ENCODE results near the gene FCHSD2. TPM values are rescaled to one million over a fixed set of nuclear protein-coding genes. Genes with fewer than 3 reads are reported as not detected.

The FCHSD2 gene
- total RNA-seq, 1 experiment from 2014 or later = 22.6 TPM

GRCh38 chr11:73158356-73159051 lies 16.4 kb upstream of the FCHSD2 start:
- H3K4me3 ChIP-seq = no peak overlapping the region
- ChIA-PET CTCF (interaction anchor here (0.5 to 2.0 kb wide), 4 partner anchors 11 to 232 kb away, joined by 3 to 6 read pairs (median 4); partner anchors contain the start of gene FCHSD2), POLR2A (ENCODE audit: unreplicated experiment) (interaction anchor here (0.5 kb wide), 1 partner anchor 260 kb away, joined by 3 read pairs; no protein-coding TSS in a partner anchor)
- H3K36me3 ChIP-seq (ENCODE audit: low read depth) = no peaks in the 10 kb centered on the region
- H3K4me2 ChIP-seq = no peak overlapping the region
- no peak overlapping the region for H2AFZ ChIP-seq
- no peaks in the 10 kb centered on the region for H3F3A ChIP-seq (ENCODE audit: insufficient read depth, low read depth)
- intact Hi-C loops (cut with micrococcal nuclease; ENCODE audit: unreplicated experiment) = no loop called here
- no peaks in the 10 kb centered on the region for H3K9me2 ChIP-seq (ENCODE audit: insufficient read depth)
- H3K4me1 ChIP-seq (replicated peaks; ENCODE audit: insufficient read depth) = peaks cover 12% of the 10 kb centered on the region
- BruUV-seq (replicated peaks) = no TSS peak
- no peaks in the 10 kb centered on the region for H3K9me3 ChIP-seq (ENCODE audit: insufficient read depth, low read depth)
- H3K27me3 ChIP-seq (ENCODE audit: insufficient read depth, low read depth) = no peaks in the 10 kb centered on the region
- TF ChIP-seq, protein P1, sequence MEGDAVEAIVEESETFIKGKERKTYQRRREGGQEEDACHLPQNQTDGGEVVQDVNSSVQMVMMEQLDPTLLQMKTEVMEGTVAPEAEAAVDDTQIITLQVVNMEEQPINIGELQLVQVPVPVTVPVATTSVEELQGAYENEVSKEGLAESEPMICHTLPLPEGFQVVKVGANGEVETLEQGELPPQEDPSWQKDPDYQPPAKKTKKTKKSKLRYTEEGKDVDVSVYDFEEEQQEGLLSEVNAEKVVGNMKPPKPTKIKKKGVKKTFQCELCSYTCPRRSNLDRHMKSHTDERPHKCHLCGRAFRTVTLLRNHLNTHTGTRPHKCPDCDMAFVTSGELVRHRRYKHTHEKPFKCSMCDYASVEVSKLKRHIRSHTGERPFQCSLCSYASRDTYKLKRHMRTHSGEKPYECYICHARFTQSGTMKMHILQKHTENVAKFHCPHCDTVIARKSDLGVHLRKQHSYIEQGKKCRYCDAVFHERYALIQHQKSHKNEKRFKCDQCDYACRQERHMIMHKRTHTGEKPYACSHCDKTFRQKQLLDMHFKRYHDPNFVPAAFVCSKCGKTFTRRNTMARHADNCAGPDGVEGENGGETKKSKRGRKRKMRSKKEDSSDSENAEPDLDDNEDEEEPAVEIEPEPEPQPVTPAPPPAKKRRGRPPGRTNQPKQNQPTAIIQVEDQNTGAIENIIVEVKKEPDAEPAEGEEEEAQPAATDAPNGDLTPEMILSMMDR (conservative IDR thresholded peaks at IDR 0.05) = no peak
- TF ChIP-seq EZH2 (IDR thresholded peaks at IDR 0.05; ENCODE audit: low read depth) = no peak
- H3K27ac ChIP-seq = no peak overlapping the region
- H4K20me1 ChIP-seq (ENCODE audit: insufficient read depth) = no peaks in the 10 kb centered on the region
- DNase-seq = no peak
- H3K79me2 ChIP-seq (ENCODE audit: low read depth) = no peaks in the 10 kb centered on the region

DNA sequence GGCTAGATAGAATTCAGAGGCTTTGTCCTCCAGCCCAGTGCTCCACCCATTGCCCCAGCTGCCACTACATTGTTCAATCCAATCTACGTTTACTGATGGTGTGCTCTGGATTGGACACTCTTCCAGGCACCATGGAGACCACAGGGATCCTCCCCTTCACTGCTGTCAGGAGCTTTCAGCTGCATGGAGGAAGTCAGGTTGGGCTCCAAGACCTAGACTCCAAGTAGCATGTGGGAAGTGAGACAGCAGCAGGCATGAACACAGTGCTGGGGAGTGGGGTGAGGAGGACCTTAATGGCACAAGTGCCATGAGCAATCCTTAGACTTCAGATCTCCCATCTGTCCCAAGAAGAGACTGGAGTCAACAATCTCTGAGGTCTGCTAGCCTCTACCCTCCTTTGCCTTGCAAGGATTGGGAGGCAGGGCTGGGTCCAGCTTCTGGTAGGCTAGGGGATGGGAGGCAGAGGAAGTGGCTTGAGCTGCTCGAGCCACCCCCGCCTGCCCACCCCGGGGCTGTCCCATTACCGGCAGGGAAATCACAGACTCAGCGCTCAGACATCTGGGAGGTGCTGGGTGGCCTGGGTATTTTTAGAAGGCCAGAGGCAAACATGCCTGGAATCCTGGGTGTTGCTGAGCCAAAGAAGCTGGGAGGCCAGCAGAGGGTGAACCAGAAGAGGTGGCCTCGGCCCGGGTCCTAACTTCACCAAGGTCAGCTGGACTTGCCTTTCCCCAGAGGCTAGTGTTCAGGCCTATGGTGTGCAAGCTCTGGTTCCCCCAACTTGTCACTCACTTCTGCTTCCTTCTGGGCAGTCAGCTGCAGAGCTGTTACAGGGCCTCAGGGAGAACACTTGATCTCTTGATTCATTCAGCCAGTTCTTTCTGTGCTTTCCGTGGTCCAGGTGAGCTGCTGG lies 15.2 kb upstream of the FCHSD2 start:
- no peaks in the 10 kb centered on the region for H4K20me1 ChIP-seq (ENCODE audit: insufficient read depth)
- no peak for TF ChIP-seq EZH2 (IDR thresholded peaks at IDR 0.05; ENCODE audit: low read depth)
- TF ChIP-seq, protein P1 (conservative IDR thresholded peaks at IDR 0.05) = no peak
- H3K79me2 ChIP-seq (ENCODE audit: low read depth) = no peaks in the 10 kb centered on the region
- no peak overlapping the region for H2AFZ ChIP-seq
- H3K9me2 ChIP-seq (ENCODE audit: insufficient read depth) = no peaks in the 10 kb centered on the region
- 0 out of 2 replicates have a peak, but pooled peaks cover 8% of the 10 kb centered on the region for H3F3A ChIP-seq (ENCODE audit: insufficient read depth, low read depth)
- intact Hi-C loops (cut with micrococcal nuclease; ENCODE audit: unreplicated experiment) = no loop called here
- H3K4me3 ChIP-seq = no peak overlapping the region
- POLR2A ChIA-PET (ENCODE audit: unreplicated experiment) = interaction anchor here (0.5 to 0.8 kb wide), 2 partner anchors 8 to 259 kb away, joined by 3 read pairs; no protein-coding TSS in a partner anchor
- H3K4me2 ChIP-seq = 0 out of 2 replicates have a peak overlapping the region, but pooled peaks have one; percentile 4
- no TSS peak for BruUV-seq (replicated peaks)
- no peak overlapping the region for H3K27ac ChIP-seq
- no peaks in the 10 kb centered on the region for H3K36me3 ChIP-seq (ENCODE audit: low read depth)
- CTCF ChIA-PET = interaction anchor here (0.5 to 2.0 kb wide), 6 partner anchors 12 to 240 kb away, joined by 3 to 6 read pairs (median 4); partner anchors contain the start of gene FCHSD2
- no peaks in the 10 kb centered on the region for H3K9me3 ChIP-seq (ENCODE audit: insufficient read depth, low read depth)
- peaks cover 23% of the 10 kb centered on the region for H3K4me1 ChIP-seq (replicated peaks; ENCODE audit: insufficient read depth)
- H3K27me3 ChIP-seq (ENCODE audit: insufficient read depth, low read depth) = no peaks in the 10 kb centered on the region
- DNase-seq = peak in 1 of 2 experiments; percentile 72

GRCh38 chr11:73156686-73157085 lies 14.6 kb upstream of the FCHSD2 start:
- BruUV-seq (replicated peaks) = no TSS peak
- Histone ChIP-seq H3K9me2 (ENCODE audit: insufficient read depth) (no peaks in the 10 kb centered on the region), H2AFZ (no peak overlapping the region), H3K79me2 (ENCODE audit: low read depth) (no peaks in the 10 kb centered on the region), H4K20me1 (ENCODE audit: insufficient read depth) (no peaks in the 10 kb centered on the region), H3K4me2 (no peak overlapping the region), H3K9me3 (ENCODE audit: insufficient read depth, low read depth) (no peaks in the 10 kb centered on the region), H3F3A (ENCODE audit: insufficient read depth, low read depth) (0 out of 2 replicates have a peak, but pooled peaks cover 8% of the 10 kb centered on the region), H3K36me3 (ENCODE audit: low read depth) (no peaks in the 10 kb centered on the region), H3K4me3 (no peak overlapping the region), H3K27ac (no peak overlapping the region), H3K4me1 (replicated peaks; ENCODE audit: insufficient read depth) (peaks cover 24% of the 10 kb centered on the region), H3K27me3 (ENCODE audit: insufficient read depth, low read depth) (no peaks in the 10 kb centered on the region)
- TF ChIP-seq EZH2 (IDR thresholded peaks at IDR 0.05; ENCODE audit: low read depth) = no peak
- TF ChIP-seq, protein P1 (conservative IDR thresholded peaks at IDR 0.05) = no peak
- CTCF ChIA-PET = interaction anchor here (0.5 kb wide), 1 partner anchor 239 kb away, joined by 3 read pairs; no protein-coding TSS in a partner anchor
- DNase-seq = no peak
- intact Hi-C loops (cut with micrococcal nuclease; ENCODE audit: unreplicated experiment) = no loop called here
- POLR2A ChIA-PET (ENCODE audit: unreplicated experiment) = no interaction called here

All from PC-9 (cell line).